ENCODE measurements around the gene GZMM. TPM values are rescaled to one million over a fixed set of nuclear protein-coding genes. Genes with fewer than 3 reads are reported as not detected.

GZMM gene
- total and polyA plus RNA-seq, 9 donors = 0.31 to 1.7 (median 0.52) TPM; not detected in 2

DNA sequence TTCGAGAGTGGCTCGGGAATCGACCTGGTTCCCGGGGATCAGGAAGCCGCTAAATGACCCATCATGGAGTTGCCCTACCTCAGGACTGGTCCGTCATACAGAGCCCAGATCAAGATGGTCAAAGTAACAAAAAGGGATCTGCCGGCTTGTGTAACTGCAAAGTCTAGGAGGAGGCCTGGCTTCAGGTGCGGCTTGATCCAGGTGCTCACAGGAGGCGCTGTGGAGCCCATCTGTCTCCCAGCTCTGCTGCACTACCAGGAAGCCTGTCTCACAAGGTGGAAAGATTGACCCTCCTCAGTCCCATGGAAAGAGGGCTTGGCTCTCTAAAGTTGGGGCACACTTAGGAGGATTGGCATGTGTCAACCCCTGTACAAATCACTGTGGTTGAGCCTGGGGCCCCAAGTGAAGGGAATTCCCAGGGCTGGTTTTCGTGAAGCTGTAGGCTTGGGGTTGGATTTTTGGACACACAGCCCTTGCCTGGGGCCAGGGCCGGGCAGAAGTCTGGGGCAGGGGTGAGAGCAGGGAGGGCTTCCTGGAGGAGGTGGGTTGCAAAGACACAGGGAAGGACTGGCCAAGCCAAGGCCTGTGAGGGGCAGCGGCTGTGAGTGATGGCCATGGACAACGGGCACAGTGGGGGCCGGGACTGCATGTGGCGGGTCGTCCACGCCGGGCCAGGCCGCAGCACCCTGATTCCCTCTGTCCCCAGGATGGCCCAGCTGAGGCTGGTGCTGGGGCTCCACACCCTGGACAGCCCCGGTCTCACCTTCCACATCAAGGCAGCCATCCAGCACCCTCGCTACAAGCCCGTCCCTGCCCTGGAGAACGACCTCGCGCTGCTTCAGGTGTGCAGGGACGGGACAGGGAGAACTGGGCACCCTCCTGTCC lies 4.2 kb downstream of the GZMM start:
- intact Hi-C loops (cut with DNase I) = loop anchor here in 1 of 4 donors (5.0 kb wide), 1 partner anchor 409 kb away; no protein-coding TSS in a partner anchor
- no peak for DNase-seq
- H3K9me3 ChIP-seq = no peaks in the 10 kb centered on the region
- H3K36me3 ChIP-seq = no peaks in the 10 kb centered on the region
- H3K4me1 ChIP-seq (ENCODE audit: insufficient read depth) = peaks cover 2% of the 10 kb centered on the region
- no peaks in the 10 kb centered on the region for H3K27me3 ChIP-seq
- H3K4me3 ChIP-seq = no peak overlapping the region
- no peak for TF ChIP-seq EP300 (IDR thresholded peaks at IDR 0.05)
- no peak for TF ChIP-seq POLR2A (IDR thresholded peaks at IDR 0.05)
- TF ChIP-seq, protein P1, sequence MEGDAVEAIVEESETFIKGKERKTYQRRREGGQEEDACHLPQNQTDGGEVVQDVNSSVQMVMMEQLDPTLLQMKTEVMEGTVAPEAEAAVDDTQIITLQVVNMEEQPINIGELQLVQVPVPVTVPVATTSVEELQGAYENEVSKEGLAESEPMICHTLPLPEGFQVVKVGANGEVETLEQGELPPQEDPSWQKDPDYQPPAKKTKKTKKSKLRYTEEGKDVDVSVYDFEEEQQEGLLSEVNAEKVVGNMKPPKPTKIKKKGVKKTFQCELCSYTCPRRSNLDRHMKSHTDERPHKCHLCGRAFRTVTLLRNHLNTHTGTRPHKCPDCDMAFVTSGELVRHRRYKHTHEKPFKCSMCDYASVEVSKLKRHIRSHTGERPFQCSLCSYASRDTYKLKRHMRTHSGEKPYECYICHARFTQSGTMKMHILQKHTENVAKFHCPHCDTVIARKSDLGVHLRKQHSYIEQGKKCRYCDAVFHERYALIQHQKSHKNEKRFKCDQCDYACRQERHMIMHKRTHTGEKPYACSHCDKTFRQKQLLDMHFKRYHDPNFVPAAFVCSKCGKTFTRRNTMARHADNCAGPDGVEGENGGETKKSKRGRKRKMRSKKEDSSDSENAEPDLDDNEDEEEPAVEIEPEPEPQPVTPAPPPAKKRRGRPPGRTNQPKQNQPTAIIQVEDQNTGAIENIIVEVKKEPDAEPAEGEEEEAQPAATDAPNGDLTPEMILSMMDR (IDR thresholded peaks at IDR 0.05) = no peak
- no peak overlapping the region for H3K27ac ChIP-seq
- WGBS, 3 donors = 80 to 85% (median 81%) methylated on average over 26 of the region's 26 CpGs

DNA sequence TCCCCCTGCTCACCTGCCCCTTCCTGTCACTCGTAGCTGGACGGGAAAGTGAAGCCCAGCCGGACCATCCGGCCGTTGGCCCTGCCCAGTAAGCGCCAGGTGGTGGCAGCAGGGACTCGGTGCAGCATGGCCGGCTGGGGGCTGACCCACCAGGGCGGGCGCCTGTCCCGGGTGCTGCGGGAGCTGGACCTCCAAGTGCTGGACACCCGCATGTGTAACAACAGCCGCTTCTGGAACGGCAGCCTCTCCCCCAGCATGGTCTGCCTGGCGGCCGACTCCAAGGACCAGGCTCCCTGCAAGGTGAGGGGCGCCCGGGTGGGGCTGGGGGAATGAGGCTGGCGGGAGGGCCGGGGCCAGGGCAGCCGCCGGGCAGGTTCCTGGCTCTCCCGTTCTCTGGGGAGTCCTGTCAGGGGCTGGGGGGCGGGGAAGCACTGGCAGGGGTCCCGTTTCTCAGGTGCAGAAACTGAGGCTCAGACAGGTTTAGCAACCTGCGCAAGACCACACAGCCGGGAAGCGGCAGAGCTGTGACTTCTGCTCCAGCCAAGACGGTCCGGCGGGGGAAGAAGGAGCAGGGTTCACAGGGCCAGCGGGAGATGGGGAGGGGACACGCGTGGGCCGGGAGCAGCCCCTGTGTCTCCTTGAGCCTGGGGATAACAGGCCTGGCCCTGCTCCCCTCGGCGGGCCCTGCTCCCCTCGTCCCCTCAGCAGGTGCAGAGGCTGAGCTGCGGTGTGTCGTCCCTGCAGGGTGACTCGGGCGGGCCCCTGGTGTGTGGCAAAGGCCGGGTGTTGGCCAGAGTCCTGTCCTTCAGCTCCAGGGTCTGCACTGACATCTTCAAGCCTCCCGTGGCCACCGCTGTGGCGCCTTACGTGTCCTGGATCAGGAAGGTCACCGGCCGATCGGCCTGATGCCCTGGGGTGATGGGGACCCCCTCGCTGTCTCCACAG lies 5.3 kb downstream of the GZMM start:
- Histone ChIP-seq H3K27me3 (no peaks in the 10 kb centered on the region), H3K36me3 (no peaks in the 10 kb centered on the region), H3K4me1 (ENCODE audit: insufficient read depth) (no peaks in the 10 kb centered on the region), H3K27ac (no peak overlapping the region), H3K4me3 (no peak overlapping the region), H3K9me3 (no peaks in the 10 kb centered on the region)
- TF ChIP-seq EP300 (IDR thresholded peaks at IDR 0.05) = no peak
- TF ChIP-seq, protein P1 (IDR thresholded peaks at IDR 0.05) = no peak
- no peak for TF ChIP-seq POLR2A (IDR thresholded peaks at IDR 0.05)
- intact Hi-C loops (cut with DNase I) = loop anchor here in 1 of 4 donors (5.0 kb wide), 1 partner anchor 408 kb away; no protein-coding TSS in a partner anchor
- DNase-seq = no peak
- WGBS, 3 donors = 53 to 66% (median 56%) methylated on average over 50 to 52 of the region's 52 CpGs

DNA sequence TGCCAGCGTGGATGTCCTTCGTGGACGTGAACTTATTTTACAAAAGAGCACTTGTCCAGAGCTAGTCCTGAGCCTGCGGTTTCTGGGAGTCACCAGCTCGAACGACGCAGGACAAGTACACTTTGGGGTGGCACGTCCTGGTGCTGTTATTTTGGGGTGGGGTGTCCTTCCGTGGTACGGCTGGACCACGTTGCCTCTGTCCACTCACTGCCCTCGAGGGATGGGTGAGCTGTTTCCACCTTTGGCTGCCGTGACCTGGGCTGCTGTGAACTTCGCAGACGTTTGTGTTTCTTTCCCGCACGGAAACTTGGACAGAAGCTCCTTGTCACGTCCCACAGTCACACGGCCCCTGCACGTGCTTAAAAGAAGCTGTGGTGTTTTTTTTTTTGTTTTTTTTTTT lies 11.0 kb downstream of the GZMM start:
- no peaks in the 10 kb centered on the region for H3K27me3 ChIP-seq
- intact Hi-C loops (cut with DNase I) = no loop called here
- H3K4me3 ChIP-seq = no peak overlapping the region

DNA sequence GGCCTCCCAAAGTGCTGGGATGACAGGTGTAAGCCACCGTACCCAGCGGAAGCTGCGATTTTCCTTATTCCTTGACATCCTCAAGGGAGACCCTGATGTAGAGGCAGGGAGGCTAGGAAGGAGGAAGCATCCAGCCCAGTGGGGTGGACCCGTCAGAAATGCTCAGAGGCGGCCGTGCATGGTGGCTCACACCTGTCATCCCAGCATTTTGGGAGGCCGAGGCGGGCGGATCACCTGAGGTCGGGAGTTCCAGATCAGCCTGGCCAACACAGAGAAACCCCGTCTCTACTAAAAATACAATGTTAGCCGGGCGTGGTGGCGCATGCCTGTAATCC lies 11.6 kb downstream of the GZMM start:
- intact Hi-C loops (cut with DNase I) = no loop called here
- Histone ChIP-seq H3K27me3 (no peaks in the 10 kb centered on the region), H3K4me1 (ENCODE audit: insufficient read depth) (peaks cover 6% of the 10 kb centered on the region), H3K36me3 (no peaks in the 10 kb centered on the region), H3K27ac (no peak overlapping the region), H3K9me3 (no peaks in the 10 kb centered on the region), H3K4me3 (no peak overlapping the region)
- TF ChIP-seq POLR2A (IDR thresholded peaks at IDR 0.05) (no peak), EP300 (IDR thresholded peaks at IDR 0.05) (no peak)
- TF ChIP-seq, protein P1 (IDR thresholded peaks at IDR 0.05) = no peak
- 90 to 94% (median 93%) methylated on average over 14 of the region's 14 CpGs for WGBS, 3 donors
- no peak for DNase-seq

More for the DNA sequence above, 11.0 kb downstream of the GZMM start:
- Histone ChIP-seq H3K27ac (no peak overlapping the region), H3K36me3 (no peaks in the 10 kb centered on the region), H3K9me3 (no peaks in the 10 kb centered on the region), H3K4me1 (ENCODE audit: insufficient read depth) (peaks cover 6% of the 10 kb centered on the region)
- WGBS, 3 donors = 66 to 79% (median 71%) methylated on average over 20 of the region's 20 CpGs
- TF ChIP-seq POLR2A (IDR thresholded peaks at IDR 0.05) (no peak), EP300 (IDR thresholded peaks at IDR 0.05) (no peak)
- TF ChIP-seq, protein P1 (IDR thresholded peaks at IDR 0.05) = no peak
- no peak for DNase-seq
